HG03039 (cell line): ENCODE data around the gene MS4A1.
"Not testable (repeated sequence)": the region's sequence is repeated elsewhere in the genome, so short reads cannot be mapped to it uniquely, and the experiment has no call there.

Experiments
- ATAC-seq: cut with Tn5 transposase; IDR thresholded peaks from one replicate; pipeline ENCODE4 v1.9.1; 2021; ENCODE audit warnings: mild to moderate bottlenecking, moderate library complexity; ENCODE audit not compliant: unreplicated experiment

The MS4A1 gene

GRCh38 chr11:60502221-60502775 lies 46.7 kb downstream of the MS4A1 start:
- ATAC-seq: no peak

GRCh38 chr11:60504219-60504905 lies 48.7 kb downstream of the MS4A1 start:
- no peak for ATAC-seq

- ATAC-seq: not testable (repeated sequence)
Observed at GRCh38 chr11:60509609-60510008, 54.0 kb downstream of the MS4A1 start.

- not testable (repeated sequence) for ATAC-seq
Observed at GRCh38 chr11:60510209-60510608, 54.6 kb downstream of the MS4A1 start.

GRCh38 chr11:60511393-60511792 lies 55.7 kb downstream of the MS4A1 start:
- no peak for ATAC-seq

GRCh38 chr11:60512651-60513225 lies 57.1 kb downstream of the MS4A1 start:
- ATAC-seq: no peak

- no peak for ATAC-seq
Observed at GRCh38 chr11:60513496-60514460, 58.1 kb downstream of the MS4A1 start.

GRCh38 chr11:60515144-60515855 lies 59.7 kb downstream of the MS4A1 start, which contains the start of gene MS4A13:
Gene MS4A13 (plus strand): TSS chr11:60515392. CDS start chr11:60518084, 2,692 bp downstream.
- no peak for ATAC-seq
